WTC11 (cell line): Measurements from ENCODE around the gene PRDM15. TPM values are rescaled to one million over a fixed set of nuclear protein-coding genes. Genes with fewer than 3 reads are reported as not detected.

Experiments
- ATAC-seq: fragments of 200-7000 bp; cut with Tn5 transposase; 2 replicates; pipeline ENCODE4 v1.10.0; 2021; ENCODE audit warnings: mild to moderate bottlenecking, moderate library complexity
- CTCF ChIA-PET: fragments of 300-600 bp; sonication (Branson Sonifier 250); formaldehyde crosslinking; loops from one replicate; lab custom pipeline; 2021; ENCODE audit warnings: antibody characterized with exemption; lab: Charles Lee
- POLR2A ChIA-PET: fragments of 350-600 bp; sonication (Branson Sonifier 250); formaldehyde crosslinking; loops from one replicate; lab custom pipeline; 2021; ENCODE audit warnings: antibody characterized with exemption; lab: Charles Lee
- DNase-seq: peaks from one replicate; pipeline ENCODE4 v3.0.0; 2021; ENCODE audit warnings: low spot score
- H3K27ac Mint-ChIP-seq: 2 replicates; pipeline ENCODE4 v1.8.0; 2021; ENCODE audit warnings: mixed read lengths
- H3K27me3 Mint-ChIP-seq: 2 replicates; pipeline ENCODE4 v1.8.0; 2021; ENCODE audit warnings: low read depth, mild to moderate bottlenecking, moderate library complexity, mixed read lengths
- H3K36me3 Mint-ChIP-seq: 2 replicates; pipeline ENCODE4 v1.8.0; 2021; ENCODE audit warnings: mixed read lengths
- H3K4me1 Mint-ChIP-seq: 2 replicates; pipeline ENCODE4 v1.8.0; 2022; ENCODE audit warnings: mixed read lengths
- H3K4me3 Mint-ChIP-seq: 2 replicates; pipeline ENCODE4 v1.8.0; 2021; ENCODE audit warnings: mild to moderate bottlenecking, moderate library complexity, mixed read lengths
- H3K9me3 Mint-ChIP-seq: 2 replicates; pipeline ENCODE4 v1.8.0; 2021; ENCODE audit warnings: mixed read lengths
- IRF2 ChIP-seq: sonication (generic); formaldehyde crosslinking; IDR thresholded peaks from 2 replicates; pipeline ENCODE4 v1.8.0; 2022; ENCODE audit warnings: low read depth, missing genetic modification reagents, borderline replicate concordance
- JAZF1 ChIP-seq: fragments of 250-450 bp; sonication (Bioruptor Pico); IDR thresholded peaks from 2 replicates; pipeline ENCODE4 v1.9.0; 2021; ENCODE audit warnings: moderate library complexity, mild to moderate bottlenecking, inconsistent platforms
- NFE2L1 ChIP-seq: sonication (generic); formaldehyde crosslinking; IDR thresholded peaks from 2 replicates; pipeline ENCODE4 v1.8.1; 2023; ENCODE audit warnings: missing genetic modification reagents
- NFYB ChIP-seq: sonication (generic); formaldehyde crosslinking; conservative IDR thresholded peaks from 2 replicates; pipeline ENCODE4 v1.8.0; 2022; ENCODE audit warnings: low read depth, missing genetic modification reagents
- PRRX2 ChIP-seq: fragments of 250-450 bp; sonication (Bioruptor Pico); IDR thresholded peaks from 2 replicates; pipeline ENCODE4 v1.8.0; 2021; ENCODE audit warnings: mild to moderate bottlenecking
- RORB ChIP-seq: fragments of 250-450 bp; sonication (Bioruptor Pico); IDR thresholded peaks from 2 replicates; pipeline ENCODE4 v1.9.0; 2021; ENCODE audit warnings: mild to moderate bottlenecking
- SMAD3 ChIP-seq: sonication (generic); formaldehyde crosslinking; IDR thresholded peaks from 2 replicates; pipeline ENCODE4 v1.8.0; 2022; ENCODE audit warnings: missing genetic modification reagents, mild to moderate bottlenecking, borderline replicate concordance
- SP1 ChIP-seq: sonication (generic); formaldehyde crosslinking; conservative IDR thresholded peaks from 2 replicates; pipeline ENCODE4 v1.8.1; 2022; ENCODE audit warnings: missing genetic modification reagents
- TCF7 ChIP-seq: sonication (generic); formaldehyde crosslinking; IDR thresholded peaks from 2 replicates; pipeline ENCODE4 v1.8.0; 2022; ENCODE audit warnings: mild to moderate bottlenecking, low read depth, missing genetic modification reagents, moderate library complexity
- ZNF232 ChIP-seq: sonication (generic); formaldehyde crosslinking; IDR thresholded peaks from 2 replicates; pipeline ENCODE4 v1.8.0; 2022; ENCODE audit warnings: mild to moderate bottlenecking, missing genetic modification reagents
- total RNA-seq: library from RNA; stranded (reverse); gene quantifications from 3 replicates; pipeline ENCODE4 v1.2.3, GENCODE V29; 2021
- TF ChIP-seq, protein P1 (sequence below): sonication (generic); formaldehyde crosslinking; IDR thresholded peaks from 2 replicates; pipeline ENCODE4 v1.8.1; 2022; ENCODE audit warnings: low read depth, missing genetic modification reagents, borderline replicate concordance
- TF ChIP-seq, protein P2 (sequence below): fragments of 250-450 bp; sonication (Bioruptor Pico); IDR thresholded peaks from 2 replicates; pipeline ENCODE4 v1.9.0; 2021; ENCODE audit warnings: mild to moderate bottlenecking, borderline replicate concordance
- TF ChIP-seq, protein P3 (sequence below): sonication (generic); formaldehyde crosslinking; IDR thresholded peaks from 2 replicates; pipeline ENCODE4 v1.8.1; 2022; ENCODE audit warnings: mild to moderate bottlenecking, moderate library complexity, missing genetic modification reagents
- TF ChIP-seq, protein P4 (sequence below): sonication (generic); formaldehyde crosslinking; IDR thresholded peaks from 2 replicates; pipeline ENCODE4 v1.8.1; 2023; ENCODE audit warnings: mild to moderate bottlenecking, missing genetic modification reagents, moderate library complexity
- TF ChIP-seq, protein P5 (sequence below): sonication (generic); formaldehyde crosslinking; IDR thresholded peaks from 2 replicates; pipeline ENCODE4 v1.8.0; 2022; ENCODE audit warnings: mild to moderate bottlenecking, missing genetic modification reagents
- TF ChIP-seq, protein P6 (sequence below): sonication (generic); formaldehyde crosslinking; IDR thresholded peaks from 2 replicates; pipeline ENCODE4 v1.8.0; 2022; ENCODE audit warnings: mild to moderate bottlenecking, missing genetic modification reagents
- TF ChIP-seq, protein P7 (sequence below): sonication (generic); formaldehyde crosslinking; IDR thresholded peaks from 2 replicates; pipeline ENCODE4 v1.8.1; 2023; ENCODE audit warnings: mild to moderate bottlenecking, moderate library complexity, missing genetic modification reagents

PRDM15 gene
- total RNA-seq, 1 experiment from 2014 or later, result 12.9 TPM

DNA sequence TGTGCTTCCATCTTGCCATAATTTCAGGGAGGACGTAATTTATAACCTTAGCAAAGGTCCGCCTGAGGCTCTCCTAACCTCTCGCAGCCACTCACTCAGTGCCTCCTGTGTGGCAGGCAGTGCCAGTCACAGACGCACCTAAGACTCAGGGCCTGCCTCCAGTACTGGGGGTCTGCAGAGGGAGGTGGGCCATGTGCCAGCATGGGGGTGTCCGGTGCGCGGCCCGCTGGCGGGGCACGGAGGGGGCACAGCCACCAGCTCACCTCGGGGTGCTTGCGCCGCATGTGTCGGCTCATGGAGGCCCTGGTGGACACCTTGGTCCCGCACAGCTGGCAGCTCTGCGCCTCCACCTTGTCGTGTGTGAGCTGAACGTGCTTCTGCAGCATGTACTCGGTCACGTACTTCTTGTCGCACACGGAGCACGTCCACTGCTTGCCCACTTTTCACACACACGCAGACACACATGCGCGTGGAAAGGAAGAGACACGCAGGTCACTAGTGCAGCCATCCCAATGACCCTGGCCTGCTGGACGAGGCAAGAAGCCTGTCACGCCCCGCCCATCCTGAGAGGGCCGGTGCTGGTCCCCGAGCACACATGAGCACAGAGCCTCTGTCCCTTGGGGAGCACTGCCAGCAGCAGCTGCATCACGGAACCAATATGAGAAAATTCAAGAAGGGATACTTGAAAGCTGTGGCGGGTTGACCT is 69.1 kb downstream of the PRDM15 start (continued):
- TF ChIP-seq, protein P1, sequence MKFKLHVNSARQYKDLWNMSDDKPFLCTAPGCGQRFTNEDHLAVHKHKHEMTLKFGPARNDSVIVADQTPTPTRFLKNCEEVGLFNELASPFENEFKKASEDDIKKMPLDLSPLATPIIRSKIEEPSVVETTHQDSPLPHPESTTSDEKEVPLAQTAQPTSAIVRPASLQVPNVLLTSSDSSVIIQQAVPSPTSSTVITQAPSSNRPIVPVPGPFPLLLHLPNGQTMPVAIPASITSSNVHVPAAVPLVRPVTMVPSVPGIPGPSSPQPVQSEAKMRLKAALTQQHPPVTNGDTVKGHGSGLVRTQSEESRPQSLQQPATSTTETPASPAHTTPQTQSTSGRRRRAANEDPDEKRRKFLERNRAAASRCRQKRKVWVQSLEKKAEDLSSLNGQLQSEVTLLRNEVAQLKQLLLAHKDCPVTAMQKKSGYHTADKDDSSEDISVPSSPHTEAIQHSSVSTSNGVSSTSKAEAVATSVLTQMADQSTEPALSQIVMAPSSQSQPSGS (CRISPR knock-in tag), result no peak
- TF ChIP-seq, protein P2, sequence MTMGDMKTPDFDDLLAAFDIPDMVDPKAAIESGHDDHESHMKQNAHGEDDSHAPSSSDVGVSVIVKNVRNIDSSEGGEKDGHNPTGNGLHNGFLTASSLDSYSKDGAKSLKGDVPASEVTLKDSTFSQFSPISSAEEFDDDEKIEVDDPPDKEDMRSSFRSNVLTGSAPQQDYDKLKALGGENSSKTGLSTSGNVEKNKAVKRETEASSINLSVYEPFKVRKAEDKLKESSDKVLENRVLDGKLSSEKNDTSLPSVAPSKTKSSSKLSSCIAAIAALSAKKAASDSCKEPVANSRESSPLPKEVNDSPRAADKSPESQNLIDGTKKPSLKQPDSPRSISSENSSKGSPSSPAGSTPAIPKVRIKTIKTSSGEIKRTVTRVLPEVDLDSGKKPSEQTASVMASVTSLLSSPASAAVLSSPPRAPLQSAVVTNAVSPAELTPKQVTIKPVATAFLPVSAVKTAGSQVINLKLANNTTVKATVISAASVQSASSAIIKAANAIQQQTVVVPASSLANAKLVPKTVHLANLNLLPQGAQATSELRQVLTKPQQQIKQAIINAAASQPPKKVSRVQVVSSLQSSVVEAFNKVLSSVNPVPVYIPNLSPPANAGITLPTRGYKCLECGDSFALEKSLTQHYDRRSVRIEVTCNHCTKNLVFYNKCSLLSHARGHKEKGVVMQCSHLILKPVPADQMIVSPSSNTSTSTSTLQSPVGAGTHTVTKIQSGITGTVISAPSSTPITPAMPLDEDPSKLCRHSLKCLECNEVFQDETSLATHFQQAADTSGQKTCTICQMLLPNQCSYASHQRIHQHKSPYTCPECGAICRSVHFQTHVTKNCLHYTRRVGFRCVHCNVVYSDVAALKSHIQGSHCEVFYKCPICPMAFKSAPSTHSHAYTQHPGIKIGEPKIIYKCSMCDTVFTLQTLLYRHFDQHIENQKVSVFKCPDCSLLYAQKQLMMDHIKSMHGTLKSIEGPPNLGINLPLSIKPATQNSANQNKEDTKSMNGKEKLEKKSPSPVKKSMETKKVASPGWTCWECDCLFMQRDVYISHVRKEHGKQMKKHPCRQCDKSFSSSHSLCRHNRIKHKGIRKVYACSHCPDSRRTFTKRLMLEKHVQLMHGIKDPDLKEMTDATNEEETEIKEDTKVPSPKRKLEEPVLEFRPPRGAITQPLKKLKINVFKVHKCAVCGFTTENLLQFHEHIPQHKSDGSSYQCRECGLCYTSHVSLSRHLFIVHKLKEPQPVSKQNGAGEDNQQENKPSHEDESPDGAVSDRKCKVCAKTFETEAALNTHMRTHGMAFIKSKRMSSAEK (CRISPR knock-in tag), result no peak
- TF ChIP-seq, protein P3, sequence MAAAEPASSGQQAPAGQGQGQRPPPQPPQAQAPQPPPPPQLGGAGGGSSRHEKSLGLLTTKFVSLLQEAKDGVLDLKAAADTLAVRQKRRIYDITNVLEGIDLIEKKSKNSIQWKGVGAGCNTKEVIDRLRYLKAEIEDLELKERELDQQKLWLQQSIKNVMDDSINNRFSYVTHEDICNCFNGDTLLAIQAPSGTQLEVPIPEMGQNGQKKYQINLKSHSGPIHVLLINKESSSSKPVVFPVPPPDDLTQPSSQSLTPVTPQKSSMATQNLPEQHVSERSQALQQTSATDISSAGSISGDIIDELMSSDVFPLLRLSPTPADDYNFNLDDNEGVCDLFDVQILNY (CRISPR knock-in tag), result no peak
- no peak for TF ChIP-seq TCF7 (CRISPR knock-in tag)
- TF ChIP-seq, protein P4, sequence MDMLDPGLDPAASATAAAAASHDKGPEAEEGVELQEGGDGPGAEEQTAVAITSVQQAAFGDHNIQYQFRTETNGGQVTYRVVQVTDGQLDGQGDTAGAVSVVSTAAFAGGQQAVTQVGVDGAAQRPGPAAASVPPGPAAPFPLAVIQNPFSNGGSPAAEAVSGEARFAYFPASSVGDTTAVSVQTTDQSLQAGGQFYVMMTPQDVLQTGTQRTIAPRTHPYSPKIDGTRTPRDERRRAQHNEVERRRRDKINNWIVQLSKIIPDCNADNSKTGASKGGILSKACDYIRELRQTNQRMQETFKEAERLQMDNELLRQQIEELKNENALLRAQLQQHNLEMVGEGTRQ (CRISPR knock-in tag), result no peak

DNA sequence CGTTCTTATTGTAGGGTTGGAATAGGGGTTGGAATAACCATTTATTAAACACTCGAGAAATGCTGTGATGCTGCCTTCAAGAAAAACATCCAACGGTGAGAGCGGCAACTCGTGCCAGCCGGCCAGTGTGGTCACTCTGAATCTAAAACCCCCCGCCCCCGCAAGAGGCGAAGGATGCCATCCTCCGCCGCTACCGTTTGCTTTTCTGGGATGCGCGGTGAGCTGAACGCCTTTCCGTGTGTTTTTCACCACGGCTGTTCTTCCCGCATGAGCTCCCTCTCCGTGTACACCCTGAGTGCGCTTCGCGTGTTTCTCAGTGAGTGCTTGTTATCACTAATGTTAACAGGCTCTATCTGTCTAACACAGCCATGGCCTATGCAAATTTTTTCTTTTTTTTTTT is 70.3 kb downstream of the PRDM15 start:
- Mint-ChIP-seq H3K36me3 (peaks cover 20% of the 10 kb centered on the region), H3K27me3 (no peaks in the 10 kb centered on the region), H3K9me3 (peaks cover 15% of the 10 kb centered on the region), H3K27ac (no peak overlapping the region), H3K4me3 (no peak overlapping the region), H3K4me1 (no peaks in the 10 kb centered on the region)
- CTCF ChIA-PET, result interaction anchor here (0.9 kb wide), 1 partner anchor 197 kb away, joined by 3 read pairs; no protein-coding TSS in a partner anchor
- no peak for DNase-seq
- TF ChIP-seq SMAD3 (CRISPR knock-in tag) (no peak), PRRX2 (CRISPR knock-in tag) (no peak)
- TF ChIP-seq, protein P5, sequence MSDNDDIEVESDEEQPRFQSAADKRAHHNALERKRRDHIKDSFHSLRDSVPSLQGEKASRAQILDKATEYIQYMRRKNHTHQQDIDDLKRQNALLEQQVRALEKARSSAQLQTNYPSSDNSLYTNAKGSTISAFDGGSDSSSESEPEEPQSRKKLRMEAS (CRISPR knock-in tag), result no peak
- ATAC-seq, result no peak
- POLR2A ChIA-PET, result interaction anchor here (0.7 kb wide), 1 partner anchor 1163 kb away, joined by 5 read pairs; no protein-coding TSS in a partner anchor

DNA sequence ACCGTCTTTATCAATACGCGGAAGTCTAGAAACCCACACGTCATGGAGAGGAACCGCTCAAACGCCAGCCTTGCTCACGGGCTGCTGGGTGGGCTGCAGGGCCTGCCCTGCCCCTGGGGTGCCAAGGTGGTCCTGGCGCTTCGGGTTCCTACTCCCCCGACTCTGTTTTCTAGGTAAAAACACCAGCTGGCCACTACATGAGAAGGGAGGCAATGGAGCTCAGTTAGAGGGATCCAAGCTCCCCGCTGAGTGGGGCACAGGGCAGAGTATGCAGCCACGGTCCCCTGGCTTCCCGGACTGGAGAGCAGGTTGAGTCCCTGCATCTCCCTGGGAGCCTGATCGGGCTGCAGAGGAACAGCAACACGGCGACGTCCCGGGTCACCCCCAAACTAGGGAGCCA is 71.0 kb downstream of the PRDM15 start:
- H3K36me3 Mint-ChIP-seq, result peaks cover 20% of the 10 kb centered on the region
- TF ChIP-seq, protein P6, sequence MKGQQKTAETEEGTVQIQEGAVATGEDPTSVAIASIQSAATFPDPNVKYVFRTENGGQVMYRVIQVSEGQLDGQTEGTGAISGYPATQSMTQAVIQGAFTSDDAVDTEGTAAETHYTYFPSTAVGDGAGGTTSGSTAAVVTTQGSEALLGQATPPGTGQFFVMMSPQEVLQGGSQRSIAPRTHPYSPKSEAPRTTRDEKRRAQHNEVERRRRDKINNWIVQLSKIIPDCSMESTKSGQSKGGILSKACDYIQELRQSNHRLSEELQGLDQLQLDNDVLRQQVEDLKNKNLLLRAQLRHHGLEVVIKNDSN, result no peak
- TF ChIP-seq NFYB (no peak), NFE2L1 (no peak), IRF2 (no peak), JAZF1 (CRISPR knock-in tag) (no peak), SP1 (CRISPR knock-in tag) (no peak), RORB (no peak), ZNF232 (CRISPR knock-in tag) (no peak)
- TF ChIP-seq, protein P7, sequence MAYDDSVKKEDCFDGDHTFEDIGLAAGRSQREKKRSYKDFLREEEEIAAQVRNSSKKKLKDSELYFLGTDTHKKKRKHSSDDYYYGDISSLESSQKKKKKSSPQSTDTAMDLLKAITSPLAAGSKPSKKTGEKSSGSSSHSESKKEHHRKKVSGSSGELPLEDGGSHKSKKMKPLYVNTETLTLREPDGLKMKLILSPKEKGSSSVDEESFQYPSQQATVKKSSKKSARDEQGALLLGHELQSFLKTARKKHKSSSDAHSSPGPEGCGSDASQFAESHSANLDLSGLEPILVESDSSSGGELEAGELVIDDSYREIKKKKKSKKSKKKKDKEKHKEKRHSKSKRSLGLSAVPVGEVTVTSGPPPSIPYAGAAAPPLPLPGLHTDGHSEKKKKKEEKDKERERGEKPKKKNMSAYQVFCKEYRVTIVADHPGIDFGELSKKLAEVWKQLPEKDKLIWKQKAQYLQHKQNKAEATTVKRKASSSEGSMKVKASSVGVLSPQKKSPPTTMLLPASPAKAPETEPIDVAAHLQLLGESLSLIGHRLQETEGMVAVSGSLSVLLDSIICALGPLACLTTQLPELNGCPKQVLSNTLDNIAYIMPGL (CRISPR knock-in tag), result no peak
- TF ChIP-seq, protein P4 (CRISPR knock-in tag), result no peak

More for the DNA sequence above, 71.0 kb downstream of the PRDM15 start:
- no peak overlapping the region for H3K4me3 Mint-ChIP-seq
- DNase-seq (no peak), ATAC-seq (no peak)
- ChIA-PET CTCF (interaction anchor here (1.0 kb wide), 1 partner anchor 8 kb away, joined by 4 read pairs; no protein-coding TSS in a partner anchor), POLR2A (no interaction called here)
- H3K27ac Mint-ChIP-seq, result no peak overlapping the region
- H3K4me1 Mint-ChIP-seq, result no peaks in the 10 kb centered on the region
- H3K27me3 Mint-ChIP-seq, result no peaks in the 10 kb centered on the region
- peaks cover 15% of the 10 kb centered on the region for H3K9me3 Mint-ChIP-seq
